ENCODE data around the gene BICRA. TPM values are rescaled to one million over a fixed set of nuclear protein-coding genes. Genes with fewer than 3 reads are reported as not detected.

The BICRA gene
- 10 to 100 TPM; 12.3 to 17.9 TPM for total RNA-seq
- polyA plus RNA-seq, result 10 to 100 TPM in 1 of 2 donors, under 1 TPM in 1; 0.88 to 12.3 TPM
- long read RNA-seq, donor 1, partial matches to known transcripts, result 0 of 1 reads
- long read RNA-seq, donor 1, other reads (novel, unspliced or antisense), result 1 of 1 reads
- long read RNA-seq, donor 2, partial matches to known transcripts, result 1 of 9 reads
- long read RNA-seq, donor 2, other reads (novel, unspliced or antisense), result 6 of 9 reads

DNA sequence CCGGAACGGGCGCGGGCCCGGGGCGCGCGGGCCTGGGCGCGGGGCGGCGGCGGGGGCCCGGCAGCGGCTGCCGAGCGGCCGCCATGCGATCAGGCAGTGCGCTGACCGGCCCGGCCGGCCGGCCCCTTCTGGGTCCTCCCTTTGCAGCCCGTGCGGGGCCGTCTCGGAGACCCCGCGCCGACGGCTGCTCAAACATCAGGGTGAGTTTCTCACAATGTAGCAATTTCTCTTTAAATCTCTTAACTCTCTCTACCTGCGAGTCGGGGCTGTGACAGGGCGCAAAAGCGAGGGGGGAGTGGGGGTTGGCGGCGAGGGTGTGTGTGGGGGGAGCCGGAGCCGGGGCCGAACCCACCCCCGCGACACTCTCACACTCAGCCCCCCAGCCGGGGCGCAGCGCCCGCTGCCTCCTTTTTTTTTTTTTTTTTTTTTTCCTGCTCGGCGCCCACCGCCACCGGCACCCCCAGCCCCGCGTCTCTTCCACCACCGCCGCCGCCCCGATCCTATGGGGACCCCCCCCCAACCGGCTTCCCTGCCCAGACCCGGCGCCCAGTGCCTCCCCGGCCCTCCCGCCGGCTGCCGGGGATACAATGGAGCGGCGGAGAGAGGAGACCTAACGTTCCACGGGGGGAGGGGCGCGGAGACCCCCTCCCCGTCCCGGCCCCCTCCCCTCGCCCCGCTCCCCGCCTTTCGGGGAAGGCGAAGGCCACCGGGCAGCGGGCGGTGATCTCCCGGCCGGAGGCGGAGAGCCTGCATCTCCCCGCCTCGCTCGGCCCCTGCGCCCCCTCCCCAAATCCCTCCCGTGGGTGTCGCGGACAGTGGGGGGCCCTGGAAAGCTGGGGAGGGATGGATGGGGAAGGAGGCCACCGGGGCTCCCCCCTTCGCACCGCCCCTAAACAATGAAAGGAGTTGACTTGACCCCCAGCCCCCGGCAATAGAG is at the start of gene BICRA:
TSS of gene BICRA (plus strand) at position 166 of the 937 bp plus-strand sequence. CDS start 64,441 bp downstream, outside the sequence.
- no peaks in the 10 kb centered on the region for H3K4me1 ChIP-seq (ENCODE audit: control insufficient read depth in 1 of 2, insufficient read depth in 2 of 2, low read length in 2 of 2)
- H3K9me3 ChIP-seq (ENCODE audit: control insufficient read depth, low read length), result no peaks in the 10 kb centered on the region
- intact Hi-C loops (cut with DNase I), result loop anchor here (1.0 to 10.0 kb wide), 2 partner anchors 9 to 94 kb away; partner anchors contain the start of gene NAPA (in 1 of the 2)
- H3K36me3 ChIP-seq (ENCODE audit: control insufficient read depth in 1 of 2, insufficient read depth in 2 of 2, low read length in 1 of 2), result no peaks in the 10 kb centered on the region
- peak within 1 kb of the TSS; percentile 36 to 98 for H3K27ac ChIP-seq (ENCODE audit: low read depth in 1 of 2, low read length in 2 of 2)
- no peaks in the 10 kb centered on the region for H3K27me3 ChIP-seq (ENCODE audit: control insufficient read depth in 1 of 2, insufficient read depth in 2 of 2, low read length in 1 of 2)
- DNase-seq, result peak; percentile 91 to 94
- peak within 1 kb of the TSS; percentile 96 to 98 for H3K4me3 ChIP-seq (ENCODE audit: low read length in 2 of 2)
- 1% methylated on average over 47 to 94 of the region's 94 CpGs for WGBS, 2 donors
- ATAC-seq (ENCODE audit: low FRiP score), result peak; percentile 79

DNA sequence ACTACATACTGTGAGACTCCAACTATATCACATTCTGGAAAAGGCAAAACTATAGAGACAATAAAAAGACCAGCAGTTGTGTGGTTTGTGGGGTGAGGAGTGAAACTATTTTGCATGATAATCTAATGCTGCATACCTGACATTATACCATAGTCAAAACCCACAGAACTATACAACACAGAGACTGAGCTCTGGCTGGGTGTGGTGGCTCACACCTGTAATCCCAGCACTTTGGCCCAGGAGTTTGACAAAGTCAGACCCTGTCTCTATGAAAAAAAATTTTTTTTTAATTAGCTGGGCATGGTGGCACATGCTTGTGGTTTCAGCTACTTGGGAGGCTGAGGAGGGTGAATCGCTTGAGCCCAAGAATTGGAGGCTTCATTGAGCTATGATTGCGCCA is 47.9 kb upstream of the BICRA start:
- no peak for ATAC-seq (ENCODE audit: low FRiP score)
- no peaks in the 10 kb centered on the region for H3K36me3 ChIP-seq (ENCODE audit: control insufficient read depth in 1 of 2, insufficient read depth in 2 of 2, low read length in 1 of 2)
- DNase-seq, result no peak
- no peak overlapping the region for H3K27ac ChIP-seq (ENCODE audit: low read depth in 1 of 2, low read length in 2 of 2)
- intact Hi-C loops (cut with DNase I), result no loop called here
- H3K27me3 ChIP-seq (ENCODE audit: control insufficient read depth in 1 of 2, insufficient read depth in 2 of 2, low read length in 1 of 2), result no peaks in the 10 kb centered on the region
- no peaks in the 10 kb centered on the region for H3K9me3 ChIP-seq (ENCODE audit: control insufficient read depth, low read length)
- H3K4me1 ChIP-seq (ENCODE audit: control insufficient read depth in 1 of 2, insufficient read depth in 2 of 2, low read length in 2 of 2), result no peaks in the 10 kb centered on the region
- 93 to 98% methylated on average over 2 of the region's 2 CpGs for WGBS, 2 donors
- H3K4me3 ChIP-seq (ENCODE audit: low read length in 2 of 2), result no peak overlapping the region

DNA sequence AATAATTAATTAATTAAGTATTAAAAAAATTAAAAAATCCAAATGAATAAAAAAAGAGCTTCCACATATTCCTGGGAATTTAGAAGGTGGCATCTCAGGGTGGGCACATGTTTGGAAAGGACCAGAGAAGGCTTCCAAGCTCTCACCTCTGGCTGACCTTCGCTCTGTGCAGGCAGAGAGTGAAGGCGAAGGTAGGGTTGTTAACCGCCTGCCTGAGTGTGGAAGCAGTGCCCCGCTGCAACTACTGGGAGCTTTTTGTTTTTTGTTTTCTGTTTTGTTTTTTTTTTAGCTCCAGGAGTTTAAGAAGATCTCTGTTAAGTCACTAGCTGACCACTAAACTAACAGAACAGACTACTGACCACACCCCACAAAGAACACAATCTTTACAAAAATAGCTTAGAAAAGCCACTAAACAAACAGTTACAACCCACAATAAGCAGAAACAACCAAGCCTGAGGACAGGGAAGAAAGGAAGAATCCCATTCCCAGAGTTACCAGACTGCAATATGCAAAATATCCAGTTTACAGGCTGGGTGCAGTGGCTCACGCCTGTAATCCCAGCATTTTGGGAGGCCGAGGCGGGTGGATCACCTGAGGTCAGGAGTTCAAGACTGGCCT is 47.4 kb upstream of the BICRA start:
- 90 to 92% methylated on average over 7 of the region's 7 CpGs for WGBS, 2 donors
- Histone ChIP-seq H3K4me3 (ENCODE audit: low read length in 2 of 2) (no peak overlapping the region), H3K27me3 (ENCODE audit: control insufficient read depth in 1 of 2, insufficient read depth in 2 of 2, low read length in 1 of 2) (no peaks in the 10 kb centered on the region), H3K4me1 (ENCODE audit: control insufficient read depth in 1 of 2, insufficient read depth in 2 of 2, low read length in 2 of 2) (no peaks in the 10 kb centered on the region), H3K36me3 (ENCODE audit: control insufficient read depth in 1 of 2, insufficient read depth in 2 of 2, low read length in 1 of 2) (no peaks in the 10 kb centered on the region), H3K27ac (ENCODE audit: low read depth in 1 of 2, low read length in 2 of 2) (no peak overlapping the region), H3K9me3 (ENCODE audit: control insufficient read depth, low read length) (no peaks in the 10 kb centered on the region)
- intact Hi-C loops (cut with DNase I), result no loop called here
- DNase-seq, result no peak
- no peak for ATAC-seq (ENCODE audit: low FRiP score)

DNA sequence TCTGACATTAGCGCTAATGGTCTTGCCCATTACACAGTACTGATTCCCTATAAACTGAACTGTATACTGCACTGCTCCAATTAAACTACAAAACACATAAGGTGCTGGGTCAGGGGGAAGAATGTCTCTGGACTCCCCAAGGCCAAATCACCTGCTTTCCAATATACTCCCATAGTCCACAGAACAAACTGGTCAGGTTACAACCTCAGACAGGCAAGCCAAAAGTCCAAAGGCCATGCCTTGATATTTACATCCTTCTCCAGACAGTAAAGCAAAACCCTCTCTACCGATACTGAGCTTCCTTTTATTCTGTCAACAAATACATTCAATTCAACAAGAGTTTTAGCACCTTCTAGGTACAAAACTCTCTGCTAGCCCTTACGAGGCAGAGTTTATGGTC is 44.9 kb upstream of the BICRA start:
- H3K27me3 ChIP-seq (ENCODE audit: control insufficient read depth in 1 of 2, insufficient read depth in 2 of 2, low read length in 1 of 2), result no peaks in the 10 kb centered on the region
- ATAC-seq (ENCODE audit: low FRiP score) (no peak), DNase-seq (no peak)
- intact Hi-C loops (cut with DNase I), result no loop called here
- H3K36me3 ChIP-seq (ENCODE audit: control insufficient read depth in 1 of 2, insufficient read depth in 2 of 2, low read length in 1 of 2), result no peaks in the 10 kb centered on the region
- H3K9me3 ChIP-seq (ENCODE audit: control insufficient read depth, low read length), result no peaks in the 10 kb centered on the region
- H3K4me3 ChIP-seq (ENCODE audit: low read length in 2 of 2), result no peak overlapping the region
- no peaks in the 10 kb centered on the region for H3K4me1 ChIP-seq (ENCODE audit: control insufficient read depth in 1 of 2, insufficient read depth in 2 of 2, low read length in 2 of 2)
- no peak overlapping the region for H3K27ac ChIP-seq (ENCODE audit: low read depth in 1 of 2, low read length in 2 of 2)
- 74 to 80% methylated on average over 3 of the region's 3 CpGs for WGBS, 2 donors

DNA sequence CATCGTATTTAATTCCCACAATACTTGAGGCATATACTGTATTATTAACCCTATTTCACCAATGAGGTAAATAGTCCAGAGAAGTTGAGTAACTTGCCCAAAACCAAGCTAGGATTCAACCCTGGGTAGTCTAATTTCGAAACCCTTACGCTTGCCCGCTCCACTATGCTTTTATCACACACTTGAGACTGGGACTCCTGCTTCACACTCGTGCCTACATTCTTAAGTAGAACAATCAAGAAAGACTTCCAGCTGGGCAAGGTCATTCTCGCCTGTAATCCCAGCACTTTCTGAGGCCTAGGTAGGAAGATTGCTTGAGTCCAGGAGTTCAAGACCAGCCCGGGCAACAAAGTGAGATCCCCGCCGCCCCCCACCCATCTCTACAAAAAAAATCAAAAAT is 39.6 kb upstream of the BICRA start:
- 78 to 83% methylated on average over 9 of the region's 9 CpGs for WGBS, 2 donors
- Histone ChIP-seq H3K36me3 (ENCODE audit: control insufficient read depth in 1 of 2, insufficient read depth in 2 of 2, low read length in 1 of 2) (no peaks in the 10 kb centered on the region), H3K27ac (ENCODE audit: low read depth in 1 of 2, low read length in 2 of 2) (no peak overlapping the region), H3K4me3 (ENCODE audit: low read length in 2 of 2) (no peak overlapping the region), H3K27me3 (ENCODE audit: control insufficient read depth in 1 of 2, insufficient read depth in 2 of 2, low read length in 1 of 2) (no peaks in the 10 kb centered on the region), H3K4me1 (ENCODE audit: control insufficient read depth in 1 of 2, insufficient read depth in 2 of 2, low read length in 2 of 2) (no peaks in the 10 kb centered on the region), H3K9me3 (ENCODE audit: control insufficient read depth, low read length) (no peaks in the 10 kb centered on the region)
- intact Hi-C loops (cut with DNase I), result no loop called here
- ATAC-seq (ENCODE audit: low FRiP score) (no peak), DNase-seq (no peak)

DNA sequence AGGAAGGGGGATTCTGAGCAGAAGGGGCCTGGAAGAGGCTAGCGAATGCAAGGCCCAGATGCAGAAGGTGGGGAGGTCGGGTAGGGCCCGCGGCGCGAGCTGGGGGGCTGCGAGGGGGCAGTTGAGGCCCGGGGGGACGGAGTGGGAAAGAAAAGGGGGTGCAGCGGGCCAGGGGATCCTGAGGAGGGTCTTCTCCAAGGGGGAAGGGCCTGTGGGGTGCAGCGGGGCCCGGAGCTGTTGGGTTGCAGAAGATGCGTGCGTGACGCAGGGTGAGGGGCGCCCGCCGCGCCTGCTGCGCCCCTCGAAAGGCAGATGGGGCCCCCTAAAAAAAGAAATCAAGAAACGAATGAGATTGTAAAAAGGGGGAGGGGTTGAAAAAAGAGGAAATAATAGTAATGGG is 36.3 kb upstream of the BICRA start:
- Histone ChIP-seq H3K27me3 (ENCODE audit: control insufficient read depth in 1 of 2, insufficient read depth in 2 of 2, low read length in 1 of 2) (no peaks in the 10 kb centered on the region), H3K27ac (ENCODE audit: low read depth in 1 of 2, low read length in 2 of 2) (no peak overlapping the region), H3K9me3 (ENCODE audit: control insufficient read depth, low read length) (no peaks in the 10 kb centered on the region), H3K4me1 (ENCODE audit: control insufficient read depth in 1 of 2, insufficient read depth in 2 of 2, low read length in 2 of 2) (no peaks in the 10 kb centered on the region), H3K36me3 (ENCODE audit: control insufficient read depth in 1 of 2, insufficient read depth in 2 of 2, low read length in 1 of 2) (no peaks in the 10 kb centered on the region), H3K4me3 (ENCODE audit: low read length in 2 of 2) (no peak overlapping the region)
- ATAC-seq (ENCODE audit: low FRiP score) (no peak), DNase-seq (peak in 1 of 2 donors; percentile 55)
- intact Hi-C loops (cut with DNase I), result no loop called here
- 61 to 65% methylated on average over 20 to 22 of the region's 22 CpGs for WGBS, 2 donors

DNA sequence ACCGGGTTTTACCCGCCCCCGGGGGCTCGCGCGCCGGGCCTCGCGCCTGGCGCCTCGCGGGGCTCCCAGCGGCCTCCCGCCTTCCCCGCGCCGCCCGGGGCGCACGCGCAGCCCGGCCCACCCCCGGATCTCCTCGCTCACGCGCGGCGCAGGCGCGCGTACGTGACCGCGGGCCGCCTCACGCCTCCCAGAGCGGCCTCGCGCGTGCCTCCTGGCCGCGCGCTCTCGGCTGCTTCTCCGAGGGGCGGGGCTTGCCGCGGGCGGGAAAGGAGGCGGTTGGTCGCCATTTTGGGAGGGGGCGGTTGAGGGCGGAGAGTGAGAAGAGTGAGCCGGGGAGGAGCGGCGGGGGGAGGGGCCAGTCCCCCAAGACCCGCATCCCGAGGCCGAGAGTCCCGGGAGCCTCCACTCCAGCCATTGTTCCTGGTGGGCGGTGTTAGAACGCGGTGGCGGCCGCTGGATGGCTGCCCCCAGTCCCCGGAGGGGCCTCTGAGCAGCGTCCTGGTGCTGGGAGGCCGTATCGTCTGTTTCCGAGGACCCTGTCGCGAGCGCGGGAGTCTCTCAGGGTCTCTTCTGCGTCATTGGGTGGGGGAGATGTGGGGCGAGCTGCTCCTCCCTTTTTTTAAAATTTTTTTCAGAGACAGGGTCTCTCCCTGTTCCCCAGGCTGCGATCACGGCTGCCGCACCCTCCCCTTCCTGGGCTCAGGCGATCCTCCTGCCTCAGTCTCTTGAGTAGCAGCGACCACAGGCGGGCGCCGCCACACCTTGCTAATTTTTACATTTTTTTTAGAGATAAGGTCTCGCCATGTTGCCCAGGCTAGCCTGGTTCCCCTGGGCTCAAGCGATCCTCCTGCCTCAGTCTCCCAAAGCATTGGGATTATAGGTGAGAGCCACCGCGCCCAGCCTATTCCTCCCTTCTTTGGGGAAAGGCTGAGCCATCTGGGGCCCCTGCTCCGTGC is 35.6 kb upstream of the BICRA start, which contains the start of gene ZNF541:
TSS of gene ZNF541 (minus strand) at position 78 of the 956 bp plus-strand sequence. CDS start 17,292 bp downstream, outside the sequence.
- 13 to 27% methylated on average over 35 to 89 of the region's 89 CpGs for WGBS, 2 donors
- intact Hi-C loops (cut with DNase I), result no loop called here
- no peaks in the 10 kb centered on the region for H3K36me3 ChIP-seq (ENCODE audit: control insufficient read depth in 1 of 2, insufficient read depth in 2 of 2, low read length in 1 of 2)
- H3K9me3 ChIP-seq (ENCODE audit: control insufficient read depth, low read length), result no peaks in the 10 kb centered on the region
- H3K27ac ChIP-seq (ENCODE audit: low read depth in 1 of 2, low read length in 2 of 2), result no peak within 1 kb of the TSS
- DNase-seq (peak; percentile 89 to 92), ATAC-seq (ENCODE audit: low FRiP score) (peak; percentile 84)
- H3K4me3 ChIP-seq (ENCODE audit: low read length in 2 of 2), result peak within 1 kb of the TSS in 1 of 2 donors; percentile 39
- no peaks in the 10 kb centered on the region for H3K4me1 ChIP-seq (ENCODE audit: control insufficient read depth in 1 of 2, insufficient read depth in 2 of 2, low read length in 2 of 2)
- no peaks in the 10 kb centered on the region for H3K27me3 ChIP-seq (ENCODE audit: control insufficient read depth in 1 of 2, insufficient read depth in 2 of 2, low read length in 1 of 2)

DNA sequence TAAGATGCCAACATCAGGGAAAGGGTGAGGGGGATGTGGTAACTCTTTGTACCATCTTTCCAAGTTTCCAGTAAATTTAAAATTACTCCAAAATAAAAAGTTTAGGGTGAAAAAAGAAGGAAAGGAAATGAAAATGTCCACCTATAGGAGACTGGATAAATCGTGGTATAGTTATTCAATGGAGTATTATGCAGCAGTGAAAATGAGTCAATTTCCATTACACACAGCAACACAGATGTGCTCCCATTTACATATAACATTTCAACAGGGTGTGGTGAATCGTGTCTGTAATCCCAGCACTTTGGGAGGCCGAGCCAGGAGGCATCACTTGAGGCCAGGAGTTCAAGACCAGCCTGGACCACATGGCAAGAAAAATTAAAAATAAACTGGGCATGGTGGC is 28.5 kb upstream of the BICRA start:
- intact Hi-C loops (cut with DNase I), result no loop called here
- DNase-seq, result no peak
- Histone ChIP-seq H3K9me3 (ENCODE audit: control insufficient read depth, low read length) (no peaks in the 10 kb centered on the region), H3K27ac (ENCODE audit: low read depth in 1 of 2, low read length in 2 of 2) (no peak overlapping the region), H3K4me1 (ENCODE audit: control insufficient read depth in 1 of 2, insufficient read depth in 2 of 2, low read length in 2 of 2) (no peaks in the 10 kb centered on the region), H3K27me3 (ENCODE audit: control insufficient read depth in 1 of 2, insufficient read depth in 2 of 2, low read length in 1 of 2) (no peaks in the 10 kb centered on the region), H3K4me3 (ENCODE audit: low read length in 2 of 2) (no peak overlapping the region), H3K36me3 (ENCODE audit: control insufficient read depth in 1 of 2, insufficient read depth in 2 of 2, low read length in 1 of 2) (no peaks in the 10 kb centered on the region)
- no peak for ATAC-seq (ENCODE audit: low FRiP score)
- WGBS, 2 donors, result 82 to 94% methylated on average over 3 of the region's 3 CpGs
